ENCODE measurements around the gene NAT16. TPM values are rescaled to one million over a fixed set of nuclear protein-coding genes. Genes with fewer than 3 reads are reported as not detected.

Gene NAT16
- total and polyA plus RNA-seq, 2 of the 8 experiments (the other 6 are each of a cell fraction or from before 2014, with no cell fraction given), result 0.26 to 0.84 TPM

DNA sequence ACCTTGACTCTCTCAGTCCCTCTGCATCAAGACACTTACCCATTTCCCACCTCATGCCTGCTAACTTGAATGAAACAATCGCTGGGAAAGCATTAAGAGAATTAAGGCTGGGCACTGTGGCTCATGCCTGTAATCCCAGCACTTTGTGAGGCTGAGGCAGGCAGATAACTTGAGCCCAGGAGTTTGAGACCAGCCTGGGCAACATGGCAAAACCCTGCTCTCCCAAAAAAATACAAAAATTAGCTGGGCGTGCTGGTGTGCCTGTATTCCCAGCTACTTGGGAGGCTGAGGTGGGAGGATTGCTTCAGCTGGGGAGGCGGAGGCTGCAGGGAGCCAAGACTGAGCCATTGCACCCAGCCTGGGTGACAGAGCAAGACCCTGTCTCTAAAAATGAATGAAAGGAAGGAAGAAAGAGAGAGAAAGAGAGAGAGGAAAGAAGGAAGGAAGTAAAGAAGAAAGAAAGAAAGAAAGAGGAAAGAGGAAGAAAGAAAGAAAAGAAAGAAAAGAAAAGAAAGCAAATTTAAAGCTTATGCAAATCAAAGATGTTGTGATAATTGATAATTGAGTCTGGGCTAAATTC is 52.5 kb downstream of the NAT16 start:
- Histone ChIP-seq H4K91ac (replicated peaks; ENCODE audit: insufficient read length, low read length) (peak overlapping the region; percentile 5), H3K79me1 (ENCODE audit: low read depth, low read length) (no peaks in the 10 kb centered on the region), H3K9ac (replicated peaks in 1 of 4; ENCODE audit: extremely low read depth in 1 of 4, low read depth in 3 of 4, low read length in 3 of 4) (no peak overlapping the region), H3K23me2 (ENCODE audit: low read depth, low read length) (no peaks in the 10 kb centered on the region; the same call in 1 of the 2 replicates), H2BK120ac (replicated peaks; ENCODE audit: low read depth, low read length) (no peak overlapping the region), H3K27ac (ENCODE audit: low read depth, low read length) (no peak overlapping the region), H2BK12ac (ENCODE audit: low read depth, low read length) (peak overlapping the region; percentile 97; the same call in 1 of the 2 replicates), H2BK20ac (ENCODE audit: low read length) (0 out of 2 replicates have a peak overlapping the region, but pooled peaks have one; percentile 55), H3K9me3 (ENCODE audit: insufficient read depth in 2 of 2, low read depth in 1 of 2, low read length in 1 of 2) (peaks cover 0 to 4% of the 10 kb centered on the region in 2 experiments; a peak in 1 of 4 replicates), H4K20me1 (replicated peaks in 1 of 2; ENCODE audit: control insufficient read depth in 1 of 2, insufficient read depth in 2 of 2, low read length in 2 of 2) (no peaks in the 10 kb centered on the region), H3K14ac (ENCODE audit: insufficient read length) (no peak overlapping the region), H3K4me3 (ENCODE audit: extremely low read depth in 1 of 4, insufficient read depth in 2 of 4, low read depth in 3 of 4, low read length in 4 of 4) (peak overlapping the region in 3 of 4 experiments; percentile 9 to 34 (median 29); a peak in 3 of 8 replicates), H3K18ac (ENCODE audit: extremely low read depth, low read length) (peak overlapping the region; percentile 79; the same call in 1 of the 2 replicates), H2BK15ac (ENCODE audit: low read length) (peak overlapping the region; percentile 88), H3K36me3 (ENCODE audit: control insufficient read depth in 2 of 4, insufficient read depth in 4 of 4, low read length in 3 of 4) (no peaks in the 10 kb centered on the region), H3K4me1 (replicated peaks in 1 of 4; ENCODE audit: control insufficient read depth in 3 of 4, insufficient read depth in 4 of 4, low read length in 3 of 4) (peaks cover 7 to 16% (median 11%) of the 10 kb centered on the region in 4 experiments), H2BK5ac (ENCODE audit: low read depth, low read length) (0 out of 2 replicates have a peak overlapping the region, but pooled peaks have one; percentile 92), H3K79me2 (ENCODE audit: control insufficient read depth in 1 of 2, insufficient read depth in 2 of 2, low read length in 2 of 2) (no peaks in the 10 kb centered on the region), H3K4ac (replicated peaks; ENCODE audit: insufficient read length, low read depth, low read length) (no peak overlapping the region), H3K56ac (replicated peaks; ENCODE audit: insufficient read length, low read depth, low read length) (no peak overlapping the region), H3K23ac (ENCODE audit: insufficient read length) (no peak overlapping the region), H3K27me3 (replicated peaks in 1 of 4; ENCODE audit: control insufficient read depth in 3 of 4, extremely low read depth in 1 of 4, insufficient read depth in 3 of 4, low read length in 3 of 4) (no peaks in the 10 kb centered on the region; a peak in 1 of 7 replicates), H3K4me2 (ENCODE audit: insufficient read depth in 1 of 2, low read depth in 2 of 2, low read length in 2 of 2) (peak overlapping the region; percentile 57 to 70), H4K5ac (ENCODE audit: insufficient read length, low read depth, low read length) (no peak overlapping the region), H2AFZ (ENCODE audit: low read length) (0 out of 2 replicates have a peak overlapping the region, but pooled peaks have one; percentile 59), H4K8ac (ENCODE audit: extremely low read depth, insufficient read depth, low read length) (no peak overlapping the region), H2AK5ac (ENCODE audit: low read depth, low read length) (no peak overlapping the region)
- CTCF ChIA-PET (ENCODE audit: partially characterized antibody), result interaction anchor here (0.9 to 8.3 kb wide), 12 partner anchors 10 to 152 kb away, joined by 3 to 80 read pairs (median 5); no protein-coding TSS in a partner anchor
- no peak for FAIRE-seq
- TF ChIP-seq BACH1 (IDR thresholded peaks at IDR 0.05; ENCODE audit: low read length), result no peak
- no peak for TF ChIP-seq JUN (IDR thresholded peaks at IDR 0.05; ENCODE audit: low read depth, low read length)
- no peak for TF ChIP-seq TAF7 (optimal IDR thresholded peaks at IDR 0.05; ENCODE audit: borderline replicate concordance, low read depth, low read length)
- TF ChIP-seq, protein P1, sequence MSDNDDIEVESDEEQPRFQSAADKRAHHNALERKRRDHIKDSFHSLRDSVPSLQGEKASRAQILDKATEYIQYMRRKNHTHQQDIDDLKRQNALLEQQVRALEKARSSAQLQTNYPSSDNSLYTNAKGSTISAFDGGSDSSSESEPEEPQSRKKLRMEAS (IDR thresholded peaks at IDR 0.05), result no peak
- TF ChIP-seq NRF1 (IDR thresholded peaks at IDR 0.05; ENCODE audit: low read depth, low read length), result no peak
- TF ChIP-seq, protein P2, sequence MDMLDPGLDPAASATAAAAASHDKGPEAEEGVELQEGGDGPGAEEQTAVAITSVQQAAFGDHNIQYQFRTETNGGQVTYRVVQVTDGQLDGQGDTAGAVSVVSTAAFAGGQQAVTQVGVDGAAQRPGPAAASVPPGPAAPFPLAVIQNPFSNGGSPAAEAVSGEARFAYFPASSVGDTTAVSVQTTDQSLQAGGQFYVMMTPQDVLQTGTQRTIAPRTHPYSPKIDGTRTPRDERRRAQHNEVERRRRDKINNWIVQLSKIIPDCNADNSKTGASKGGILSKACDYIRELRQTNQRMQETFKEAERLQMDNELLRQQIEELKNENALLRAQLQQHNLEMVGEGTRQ (IDR thresholded peaks at IDR 0.05; ENCODE audit: low read length), result no peak
- no peak for TF ChIP-seq CBX8 (IDR thresholded peaks at IDR 0.05; ENCODE audit: borderline replicate concordance, low read depth, low read length)
- TF ChIP-seq SUZ12 (IDR thresholded peaks at IDR 0.05; ENCODE audit: low read length), result no peak
- no peak for TF ChIP-seq SIX5 (IDR thresholded peaks at IDR 0.05; ENCODE audit: low read depth, low read length)
- POLR2A ChIA-PET (ENCODE audit: partially characterized antibody), result interaction anchor here (1.1 to 3.2 kb wide), 5 partner anchors 11 to 85 kb away, joined by 3 to 15 read pairs (median 3); no protein-coding TSS in a partner anchor
- DNase-seq (ENCODE audit: low read depth in 1 of 2, low spot score in 2 of 2), result no peak
- WGBS, 2 experiments (ENCODE audit: extremely low coverage in 1 of 2, insufficient coverage in 1 of 2, insufficient read length in 1 of 2, insufficient replicate concordance in 2 of 2, low coverage in 1 of 2, low lambda C conversion rate in 2 of 2, missing lambda C conversion rate in 1 of 2), result 67% methylated on average over 3 of the region's 3 CpGs; no CpG with 5 or more reads in 1 of the 2 experiments

All from H1 (cell line).